Heart right ventricle (tissue), 16 donors: ENCODE measurements around the gene MAPT. TPM values are rescaled to one million over a fixed set of nuclear protein-coding genes. Genes with fewer than 3 reads are reported as not detected.

Experiments used
- ATAC-seq, 8 donors: fragments of 200-7000 bp; cut with Tn5 transposase; one replicate each; pipeline ENCODE4 v1.9.1; 2020; ENCODE audit warnings: mild to moderate bottlenecking in 8 of 8, moderate library complexity in 8 of 8, moderate number of reproducible peaks in 1 of 8
- DNase-seq, 2 donors: peaks; one replicate each; pipeline ENCODE4 v3.0.0-alpha.2; 2020
- H3K27ac ChIP-seq, 10 donors: fragments of 200-600 bp; sonication (generic) in 2 of 10; one replicate each; pipeline versions ENCODE4 v1.5.0 to v1.8.0; 2020 to 2022; ENCODE audit warnings: mild to moderate bottlenecking in 3 of 10
- H3K27me3 ChIP-seq, 7 donors: fragments of 200-600 bp; one replicate each; pipeline ENCODE4 v1.8.0; 2021 to 2022; ENCODE audit warnings: mild to moderate bottlenecking in 2 of 7
- H3K36me3 ChIP-seq, 9 donors: fragments of 200-600 bp; sonication (generic) in 1 of 9; one replicate each; pipeline versions ENCODE4 v1.5.0 to v1.8.0; 2020 to 2022; ENCODE audit warnings: mild to moderate bottlenecking in 2 of 9
- H3K4me1 ChIP-seq, 9 donors: fragments of 200-600 bp; sonication (generic) in 1 of 9; one replicate each; pipeline versions ENCODE4 v1.5.0 to v1.8.0; 2020 to 2022; ENCODE audit warnings: mild to moderate bottlenecking in 4 of 9
- H3K4me3 ChIP-seq, 10 donors: fragments of 200-600 bp; sonication (generic) in 2 of 10; one replicate each; pipeline versions ENCODE4 v1.5.0 to v1.8.0; 2020 to 2022; ENCODE audit warnings: mild to moderate bottlenecking in 7 of 10, moderate library complexity in 2 of 10
- H3K9me3 ChIP-seq, 11 donors: fragments of 200-600 bp in 10 of 11; sonication (generic) in 2 of 11; one replicate each; pipeline versions ENCODE4 v1.5.0 to v1.8.0; 2013 to 2022; ENCODE audit warnings: mild to moderate bottlenecking in 2 of 11, control low read depth in 1 of 11, moderate library complexity in 1 of 11
- CTCF ChIP-seq, 9 donors: fragments of 200-600 bp; sonication (generic) in 2 of 9; IDR thresholded peaks; one replicate each; pipeline versions ENCODE4 v1.5.0 to v1.8.0; 2021 to 2022; ENCODE audit warnings: antibody characterized with exemption in 9 of 9, mild to moderate bottlenecking in 5 of 9, moderate library complexity in 1 of 9
- WGBS, 2 donors: extraction: QIAGEN DNeasy Blood & Tissue Kit; methylation state at CpG; one replicate each; pipeline ENCODE4 v1.1.7; 2013; ENCODE audit warnings: inconsistent platforms in 1 of 2; 5-methylcytosine and 5-hydroxymethylcytosine counted together
- intact Hi-C, 10 donors: fragments of 100-400 bp; cut with DNase I; formaldehyde crosslinking; loops; one replicate each; pipeline versions ENCODE4 v1.11.1 to v1.14.2; 2022
- polyA plus RNA-seq, 2 donors: library from polyadenylated mRNA; stranded (reverse); fragments of 200-250 nt; gene quantifications; one replicate each; pipeline ENCODE4 v1.2.3, GENCODE V29; 2013
- total RNA-seq, 10 donors: library from RNA; stranded (reverse); fragmentation: NEBNext Ultra II Directional in 3 of 10; extraction: Animal tissue kit (Norgen Biotek cat#: 25700) in 3 of 10; gene quantifications; one replicate each; pipeline versions ENCODE4 v1.2.1 to v1.2.4, GENCODE V29; 2021 to 2023
- donor health status: Arrhythmogenic right ventricular cardiomyopathy.
- donor health status: ischemic (EF 13 %, LVEDD 7.1; RV severe dilation, severe dysfunction).
- donor health status: healthy with polysubstance abuse.
- donor health status: DM: no; HTN: yes; CAD: no.
- donor health status: DM: no; HTN: no; CAD: no.
- donor health status: ischemic (EF 25% LVEDD 6.9; RV normal size, moderate dysfunction).
- donor health status: ischemic (EF 25% LVEDD 5.7; RV mildly dilated, moderate dysfunction).
- donor health status: healthy.
- donor health status: DM: yes; HTN: yes; CAD: no.
- donor health status: Ischemic cardiomyopathy.
- donor health status: ischemic (EF 35%, LVEDD 5.7; RV mildly dilated, moderate dysfunction).
- donor health status: nonischemic (EF 11% LVEDD 7.7; RV severe dilation, severe dysfunction).
- donor health status: DM: yes; HTN: yes; CAD: no.
- donor health status: PGD.
- donor health status: ischemic (EF 29% LVEDD 5.4; RV normal size, mild dysfunction).
- donor health status: nonischemic (EF 23%, LVEDD 6.1; RV moderate dilation, normal function).

The MAPT gene
- total and polyA plus RNA-seq, 12 donors, result 0.90 to 63.3 (median 32.5) TPM

GRCh38 chr17:45951403-45951802 is 57.0 kb downstream of the MAPT start:
- no peak overlapping the region for H3K4me3 ChIP-seq
- WGBS, 2 donors, result 56 to 65% methylated on average over 10 of the region's 10 CpGs
- DNase-seq, result no peak
- H3K9me3 ChIP-seq, result no peaks in the 10 kb centered on the region
- peaks cover 0 to 30% (median 14%) of the 10 kb centered on the region in 7 donors for H3K27me3 ChIP-seq
- intact Hi-C loops, result no loop called here
- H3K4me1 ChIP-seq, result peaks cover 0 to 16% (median 11%) of the 10 kb centered on the region in 9 donors
- ATAC-seq, result no peak
- H3K27ac ChIP-seq, result no peak overlapping the region
- no peaks in the 10 kb centered on the region for H3K36me3 ChIP-seq
- TF ChIP-seq CTCF (IDR thresholded peaks at IDR 0.05), result no peak

DNA sequence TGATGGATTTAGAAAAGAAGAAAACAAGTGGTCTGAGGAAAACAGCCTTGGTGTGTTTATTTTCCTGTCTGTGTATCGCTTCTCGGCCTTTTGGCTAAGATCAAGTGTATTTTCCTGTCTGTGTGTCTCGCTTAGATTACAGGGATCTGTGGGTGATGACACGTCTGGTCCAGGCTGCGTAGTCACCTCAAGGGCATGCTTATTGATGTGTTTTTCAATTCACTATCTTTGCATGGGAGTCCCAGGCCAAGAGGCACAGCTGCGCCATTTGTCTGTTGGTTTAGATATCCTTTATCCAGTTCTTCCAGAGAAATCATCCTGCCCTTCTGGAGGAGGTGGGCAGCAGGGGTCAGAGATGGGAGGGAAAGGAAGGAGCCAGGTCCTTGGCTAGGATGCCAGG is 57.6 kb downstream of the MAPT start:
- 59 to 64% methylated on average over 6 of the region's 6 CpGs for WGBS, 2 donors
- H3K9me3 ChIP-seq, result no peaks in the 10 kb centered on the region
- H3K27ac ChIP-seq, result no peak overlapping the region
- ATAC-seq (no peak), DNase-seq (no peak)
- intact Hi-C loops, result no loop called here
- H3K4me3 ChIP-seq, result no peak overlapping the region
- peaks cover 0 to 30% (median 14%) of the 10 kb centered on the region in 7 donors for H3K27me3 ChIP-seq
- peaks cover 0 to 16% (median 11%) of the 10 kb centered on the region in 9 donors for H3K4me1 ChIP-seq
- no peaks in the 10 kb centered on the region for H3K36me3 ChIP-seq
- no peak for TF ChIP-seq CTCF (IDR thresholded peaks at IDR 0.05)

DNA sequence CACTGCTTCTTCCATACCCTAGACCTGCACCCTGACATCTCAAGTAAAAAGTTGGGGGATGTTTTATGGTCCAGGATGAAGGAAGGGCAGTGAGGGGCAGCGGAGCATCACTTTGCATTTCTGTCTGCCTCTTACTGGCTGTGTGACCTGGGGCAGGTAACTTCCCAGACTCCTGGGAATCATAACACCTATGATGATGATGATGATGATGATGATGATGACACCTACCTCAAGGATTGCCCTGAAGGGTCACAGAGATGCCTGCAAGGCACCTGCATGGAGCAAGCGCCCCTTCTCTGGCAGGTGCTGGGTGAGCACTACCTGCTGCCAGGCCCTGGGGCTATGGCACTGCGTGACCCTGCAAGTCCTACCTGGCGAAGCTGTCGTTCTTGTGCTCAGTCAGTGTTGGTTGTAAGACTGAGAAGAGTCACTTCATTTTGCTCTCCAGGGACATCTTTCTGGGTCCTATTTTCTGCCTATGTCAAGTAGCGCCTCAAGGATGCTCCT is 58.5 kb downstream of the MAPT start:
- TF ChIP-seq CTCF (IDR thresholded peaks at IDR 0.05), result no peak

GRCh38 chr17:45953561-45953960 is 59.2 kb downstream of the MAPT start:
- Histone ChIP-seq H3K36me3 (no peaks in the 10 kb centered on the region), H3K4me1 (peaks cover 0 to 10% (median 9%) of the 10 kb centered on the region in 9 donors), H3K4me3 (no peak overlapping the region), H3K9me3 (no peaks in the 10 kb centered on the region), H3K27ac (no peak overlapping the region), H3K27me3 (peaks cover 0 to 30% (median 14%) of the 10 kb centered on the region in 7 donors)
- 91 to 94% methylated on average over 2 of the region's 2 CpGs for WGBS, 2 donors
- no peak for TF ChIP-seq CTCF (IDR thresholded peaks at IDR 0.05)
- no peak for DNase-seq
- intact Hi-C loops, result no loop called here
- no peak for ATAC-seq

More for the DNA sequence above, 58.5 kb downstream of the MAPT start:
- WGBS, 2 donors, result 93 to 94% methylated on average over 6 of the region's 6 CpGs
- Histone ChIP-seq H3K36me3 (no peaks in the 10 kb centered on the region), H3K27me3 (peaks cover 0 to 30% (median 14%) of the 10 kb centered on the region in 7 donors), H3K9me3 (no peaks in the 10 kb centered on the region), H3K4me1 (peaks cover 0 to 16% (median 11%) of the 10 kb centered on the region in 9 donors), H3K4me3 (no peak overlapping the region), H3K27ac (no peak overlapping the region)
- ATAC-seq (no peak), DNase-seq (no peak)
- intact Hi-C loops, result no loop called here
